Vagina (tissue), 2 donors: Measurements from ENCODE around the gene CENPX. TPM values are rescaled to one million over a fixed set of nuclear protein-coding genes. Genes with fewer than 3 reads are reported as not detected.

Experiments used
- DNase-seq, 2 donors: peaks; one replicate each; pipeline ENCODE4 v3.0.0-alpha.2; 2017; ENCODE audit errors: extremely low spot score in 2 of 2
- H3K27ac ChIP-seq: fragments of 200-600 bp; sonication (generic); one replicate; pipeline ENCODE4 v1.5.1; 2019
- H3K27me3 ChIP-seq: fragments of 200-600 bp; sonication (generic); one replicate; pipeline ENCODE4 v1.5.1; 2019
- H3K36me3 ChIP-seq, 2 donors: fragments of 200-600 bp; sonication (generic); one replicate each; pipeline ENCODE4 v1.5.1; 2017 to 2019
- H3K4me1 ChIP-seq: fragments of 200-600 bp; sonication (generic); one replicate; pipeline ENCODE4 v1.5.1; 2019
- H3K4me3 ChIP-seq, 2 donors: fragments of 200-600 bp; sonication (generic); 1 replicate in 1 of 2; 2 replicates in 1 of 2; pipeline ENCODE4 v1.5.1; 2016 to 2019
- H3K9me3 ChIP-seq: fragments of 200-600 bp; sonication (generic); one replicate; pipeline ENCODE4 v1.5.1; 2019
- POLR2A ChIP-seq, 2 donors: fragments of 450-650 bp; IDR thresholded peaks; one replicate each; pipeline ENCODE4 v1.6.1; 2017; ENCODE audit warnings: antibody characterized with exemption in 2 of 2, mild to moderate bottlenecking in 2 of 2, moderate library complexity in 2 of 2
- POLR2AphosphoS5 ChIP-seq, 2 donors: sonication (generic); formaldehyde crosslinking; IDR thresholded peaks; one replicate each; pipeline ENCODE4 v1.9.0; 2017; ENCODE audit warnings: antibody characterized with exemption in 2 of 2, mild to moderate bottlenecking in 2 of 2, low read depth in 1 of 2; ENCODE audit not compliant: insufficient read depth in 1 of 2
- intact Hi-C: fragments of 100-400 bp; cut with DNase I; formaldehyde crosslinking; loops from one replicate; pipeline ENCODE4 v1.15.1; 2023
- total RNA-seq: library from RNA; depleted of rRNA; stranded (reverse); fragments of >200 nt; gene quantifications from one replicate; pipeline ENCODE4 v1.2.3, GENCODE V29; 2016
- TF ChIP-seq, protein P1 (sequence below), 3 experiments: fragments of 450-650 bp in 2 of 3; fragments of 200-600 bp in 1 of 3; sonication (generic) in 1 of 3; IDR thresholded peaks; one replicate each; pipeline ENCODE4 v1.5.1; 2017 to 2019; ENCODE audit warnings: antibody characterized with exemption in 3 of 3, mild to moderate bottlenecking in 2 of 3, moderate library complexity in 2 of 3

The CENPX gene
- total RNA-seq, 1 donor from 2014 or later: 101 TPM

DNA sequence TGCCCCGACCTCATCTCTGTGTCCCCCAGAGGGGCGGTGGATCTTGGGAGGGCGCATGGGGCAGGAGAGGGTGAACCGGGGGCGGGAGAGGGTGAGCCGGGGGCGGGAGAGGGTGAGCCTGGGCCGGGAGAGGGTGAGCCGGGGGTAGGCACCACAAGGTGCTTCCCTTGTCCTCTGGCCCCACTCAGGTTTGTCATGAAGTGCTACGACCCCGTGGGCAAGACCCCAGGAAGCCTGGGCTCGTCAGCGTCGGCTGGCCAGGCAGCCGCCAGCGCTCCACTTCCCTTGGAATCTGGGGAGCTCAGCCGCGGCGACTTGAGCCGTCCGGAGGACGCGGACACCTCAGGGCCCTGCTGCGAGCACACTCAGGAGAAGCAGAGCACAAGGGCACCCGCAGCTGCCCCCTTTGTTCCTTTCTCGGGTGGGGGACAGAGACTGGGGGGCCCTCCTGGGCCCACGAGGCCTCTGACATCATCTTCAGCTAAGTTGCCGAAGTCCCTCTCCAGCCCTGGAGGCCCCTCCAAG, 26.4 kb downstream of the CENPX start:
- no peaks in the 10 kb centered on the region for H3K36me3 ChIP-seq
- no peak for DNase-seq

DNA sequence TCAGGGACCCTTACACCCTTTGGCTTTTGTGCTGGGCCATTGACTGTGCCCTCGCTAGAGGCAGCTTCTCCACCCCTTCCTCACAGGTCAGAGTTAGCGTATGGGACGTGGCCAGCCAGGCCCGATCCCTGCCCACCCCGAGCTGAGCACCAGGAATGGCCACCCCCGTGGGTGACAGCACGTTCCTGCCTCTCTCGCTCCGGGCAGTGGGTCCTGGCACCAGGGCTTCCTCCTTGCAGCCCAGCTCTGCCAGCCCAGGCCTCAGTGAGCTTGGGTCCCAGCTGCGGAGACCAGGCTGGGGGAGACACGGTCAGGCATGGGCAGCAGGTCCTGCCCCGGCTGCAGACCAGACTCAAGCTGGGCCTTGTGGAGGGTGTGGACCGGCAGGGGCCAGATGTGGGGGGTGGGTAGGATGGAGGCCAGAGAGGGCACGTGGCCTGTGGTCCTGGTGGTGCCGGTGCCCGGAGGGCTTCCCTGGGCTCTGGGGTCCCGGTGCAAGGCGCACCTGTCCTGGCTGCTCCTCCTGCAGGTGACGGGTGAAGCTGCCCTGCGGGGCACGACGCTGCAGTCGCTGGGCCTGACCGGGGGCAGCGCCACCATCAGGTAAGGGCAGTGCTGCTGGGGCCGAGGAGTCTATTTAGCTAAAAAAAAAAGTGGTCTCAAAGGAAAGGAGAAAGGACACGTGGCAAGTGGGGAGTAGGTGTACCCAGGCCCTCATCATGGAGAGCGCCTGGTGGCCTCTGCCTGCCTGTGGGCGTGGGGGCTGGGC, 27.0 kb downstream of the CENPX start:
- peaks cover 30% of the 10 kb centered on the region for H3K4me1 ChIP-seq
- no peak overlapping the region for H3K27ac ChIP-seq
- no peaks in the 10 kb centered on the region for H3K9me3 ChIP-seq

More for the DNA sequence above, 26.4 kb downstream of the CENPX start:
- peaks cover 23% of the 10 kb centered on the region for H3K4me1 ChIP-seq
- no peaks in the 10 kb centered on the region for H3K9me3 ChIP-seq
- no peaks in the 10 kb centered on the region for H3K27me3 ChIP-seq
- H3K27ac ChIP-seq: no peak overlapping the region
- intact Hi-C loops: no loop called here
- no peak overlapping the region for H3K4me3 ChIP-seq
- TF ChIP-seq POLR2AphosphoS5 (IDR thresholded peaks at IDR 0.05; ENCODE audit: insufficient read depth in 1 of 2, low read depth in 1 of 2) (no peak), POLR2A (IDR thresholded peaks at IDR 0.05) (no peak)
- TF ChIP-seq, protein P1, sequence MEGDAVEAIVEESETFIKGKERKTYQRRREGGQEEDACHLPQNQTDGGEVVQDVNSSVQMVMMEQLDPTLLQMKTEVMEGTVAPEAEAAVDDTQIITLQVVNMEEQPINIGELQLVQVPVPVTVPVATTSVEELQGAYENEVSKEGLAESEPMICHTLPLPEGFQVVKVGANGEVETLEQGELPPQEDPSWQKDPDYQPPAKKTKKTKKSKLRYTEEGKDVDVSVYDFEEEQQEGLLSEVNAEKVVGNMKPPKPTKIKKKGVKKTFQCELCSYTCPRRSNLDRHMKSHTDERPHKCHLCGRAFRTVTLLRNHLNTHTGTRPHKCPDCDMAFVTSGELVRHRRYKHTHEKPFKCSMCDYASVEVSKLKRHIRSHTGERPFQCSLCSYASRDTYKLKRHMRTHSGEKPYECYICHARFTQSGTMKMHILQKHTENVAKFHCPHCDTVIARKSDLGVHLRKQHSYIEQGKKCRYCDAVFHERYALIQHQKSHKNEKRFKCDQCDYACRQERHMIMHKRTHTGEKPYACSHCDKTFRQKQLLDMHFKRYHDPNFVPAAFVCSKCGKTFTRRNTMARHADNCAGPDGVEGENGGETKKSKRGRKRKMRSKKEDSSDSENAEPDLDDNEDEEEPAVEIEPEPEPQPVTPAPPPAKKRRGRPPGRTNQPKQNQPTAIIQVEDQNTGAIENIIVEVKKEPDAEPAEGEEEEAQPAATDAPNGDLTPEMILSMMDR (IDR thresholded peaks at IDR 0.05): no peak

GRCh38 chr17:81994593-81995462, 27.9 kb downstream of the CENPX start:
- no peak overlapping the region for H3K4me3 ChIP-seq
- TF ChIP-seq, protein P1 (IDR thresholded peaks at IDR 0.05): no peak
- TF ChIP-seq POLR2A (IDR thresholded peaks at IDR 0.05) (no peak), POLR2AphosphoS5 (IDR thresholded peaks at IDR 0.05; ENCODE audit: insufficient read depth in 1 of 2, low read depth in 1 of 2) (no peak)

More for the DNA sequence above, 27.0 kb downstream of the CENPX start:
- DNase-seq: no peak
- H3K27me3 ChIP-seq: no peaks in the 10 kb centered on the region
- TF ChIP-seq, protein P1 (IDR thresholded peaks at IDR 0.05): no peak
- TF ChIP-seq POLR2AphosphoS5 (IDR thresholded peaks at IDR 0.05; ENCODE audit: insufficient read depth in 1 of 2, low read depth in 1 of 2) (no peak), POLR2A (IDR thresholded peaks at IDR 0.05) (no peak)
- H3K36me3 ChIP-seq: no peaks in the 10 kb centered on the region
- intact Hi-C loops: no loop called here
- H3K4me3 ChIP-seq: no peak overlapping the region

DNA sequence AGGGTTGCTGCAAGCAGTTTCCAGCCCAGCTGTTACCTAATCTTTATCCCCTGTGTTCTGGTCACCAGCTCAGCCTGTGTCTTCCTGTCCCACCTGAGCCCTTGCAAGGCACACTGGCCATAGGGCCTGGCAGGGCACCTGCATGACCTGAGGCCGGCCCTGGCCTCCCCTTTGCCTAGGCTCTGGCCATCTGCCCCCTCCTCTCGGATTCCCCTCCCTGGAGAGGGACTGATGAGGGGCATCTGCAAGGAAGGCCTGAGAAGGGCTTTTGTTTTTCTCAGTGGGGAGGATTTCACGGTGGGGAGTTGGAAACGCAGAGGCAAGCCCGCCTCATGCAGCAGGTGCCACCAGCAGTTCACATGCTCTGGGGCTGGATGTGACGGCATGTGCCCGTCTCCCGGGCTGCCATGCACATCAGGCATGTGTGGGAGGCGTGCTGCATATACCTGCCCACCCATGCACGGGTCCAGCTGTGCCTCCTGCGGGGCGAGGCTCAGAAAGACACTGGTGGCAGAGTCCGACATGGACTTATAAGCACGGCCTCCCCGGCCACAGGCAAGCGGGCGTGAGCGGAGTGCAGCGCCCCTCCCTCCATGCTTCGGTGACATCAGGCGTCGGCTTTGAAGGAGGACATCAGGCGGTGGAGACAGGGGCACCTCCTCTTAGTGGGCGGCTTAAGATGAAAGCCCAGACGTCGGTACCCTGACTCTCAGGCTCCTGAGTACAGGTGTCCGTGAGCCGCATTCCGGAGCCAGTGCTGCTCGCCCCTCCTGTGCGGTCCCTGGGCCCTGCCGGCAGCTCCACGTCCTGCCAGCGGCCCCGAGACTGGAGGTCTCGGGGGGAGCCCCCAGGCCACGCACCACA, 28.7 kb downstream of the CENPX start:
- Histone ChIP-seq H3K9me3 (no peaks in the 10 kb centered on the region), H3K4me3 (no peak overlapping the region), H3K36me3 (no peaks in the 10 kb centered on the region), H3K27ac (no peak overlapping the region), H3K27me3 (no peaks in the 10 kb centered on the region), H3K4me1 (peaks cover 30% of the 10 kb centered on the region)
- intact Hi-C loops: loop anchor here (1.0 kb wide), 1 partner anchor 23 kb away; no protein-coding TSS in a partner anchor
- DNase-seq: no peak
- TF ChIP-seq POLR2A (IDR thresholded peaks at IDR 0.05) (no peak), POLR2AphosphoS5 (IDR thresholded peaks at IDR 0.05; ENCODE audit: insufficient read depth in 1 of 2, low read depth in 1 of 2) (no peak)

More at GRCh38 chr17:81994593-81995462, 27.9 kb downstream of the CENPX start:
- no peak for DNase-seq
- intact Hi-C loops: loop anchor here (1.0 kb wide), 1 partner anchor 24 kb away; no protein-coding TSS in a partner anchor
- Histone ChIP-seq H3K4me1 (peaks cover 30% of the 10 kb centered on the region), H3K27ac (no peak overlapping the region), H3K36me3 (no peaks in the 10 kb centered on the region), H3K27me3 (no peaks in the 10 kb centered on the region), H3K9me3 (no peaks in the 10 kb centered on the region)
